Muscle of back (tissue), 11 donors: ENCODE results near the gene GJB5. TPM values are rescaled to one million over a fixed set of nuclear protein-coding genes. Genes with fewer than 3 reads are reported as not detected.

ENCODE experiments used
- DNase-seq, 3 donors: peaks; one replicate each; pipeline versions ENCODE4 v3.0.0 to v3.0.0-alpha.2; 2013
- polyA plus RNA-seq, 10 donors: library from polyadenylated mRNA; unstranded; fragments of 120-200 nt; gene quantifications; one replicate each; pipeline ENCODE4 v1.2.1, GENCODE V29; 2013; ENCODE audit not compliant: insufficient read length in 10 of 10

The GJB5 gene
- polyA plus RNA-seq, 10 donors, result 0.09 to 5.2 (median 0.23) TPM; not detected in 2

GRCh38 chr1:34794001-34794789 lies 39.3 kb downstream of the GJB5 start:
- no peak for DNase-seq

- no peak for DNase-seq
Measured at GRCh38 chr1:34794790-34795180, 39.9 kb downstream of the GJB5 start.

- DNase-seq, result no peak
Measured at GRCh38 chr1:34795916-34796315, 41.1 kb downstream of the GJB5 start.

- no peak for DNase-seq
Measured at GRCh38 chr1:34796990-34797389, 42.1 kb downstream of the GJB5 start.

GRCh38 chr1:34800214-34800613 lies 45.4 kb downstream of the GJB5 start:
- no peak for DNase-seq

GRCh38 chr1:34803770-34804169 lies 48.9 kb downstream of the GJB5 start:
- no peak for DNase-seq

GRCh38 chr1:34806396-34806795 lies 51.5 kb downstream of the GJB5 start:
- DNase-seq, result no peak

Other genes with a start within 250 kb of the GJB5 start
- gene GJB4, start 4.7 kb downstream of the GJB5 start, polyA plus RNA-seq, result under 1 TPM in 3 of 10 donors, not detected in 7; 0.08 to 0.18 (median 0.17) TPM
- gene GJB3, start 26.2 kb downstream of the GJB5 start, polyA plus RNA-seq, result 1 to 10 TPM in 2 of 10 donors, under 1 TPM in 1, not detected in 7; 0.14 to 2.4 (median 2.4) TPM
- 10 to 100 TPM; 25.9 to 49.9 (median 32.9) TPM for gene GJA4, start 38.0 kb downstream of the GJB5 start, polyA plus RNA-seq
- gene SMIM12, start 104.7 kb downstream of the GJB5 start, polyA plus RNA-seq, result 10 to 100 TPM; 18.9 to 30.1 (median 24.9) TPM
- 1 to 10 TPM in 1 of 10 donors, under 1 TPM in 8, not detected in 1; 0.11 to 1.5 (median 0.23) TPM for gene DLGAP3, start 174.6 kb downstream of the GJB5 start, polyA plus RNA-seq
- gene TMEM35B, start 230.3 kb downstream of the GJB5 start, polyA plus RNA-seq, result 10 to 100 TPM; 16.8 to 24.1 (median 19.9) TPM